ENCODE results near the gene OR13C9.
"Not testable (repeated sequence)": the region's sequence is repeated elsewhere in the genome, so short reads cannot be mapped to it uniquely, and the experiment has no call there.

Gene OR13C9, protein sequence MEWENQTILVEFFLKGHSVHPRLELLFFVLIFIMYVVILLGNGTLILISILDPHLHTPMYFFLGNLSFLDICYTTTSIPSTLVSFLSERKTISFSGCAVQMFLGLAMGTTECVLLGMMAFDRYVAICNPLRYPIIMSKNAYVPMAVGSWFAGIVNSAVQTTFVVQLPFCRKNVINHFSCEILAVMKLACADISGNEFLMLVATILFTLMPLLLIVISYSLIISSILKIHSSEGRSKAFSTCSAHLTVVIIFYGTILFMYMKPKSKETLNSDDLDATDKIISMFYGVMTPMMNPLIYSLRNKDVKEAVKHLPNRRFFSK

DNA sequence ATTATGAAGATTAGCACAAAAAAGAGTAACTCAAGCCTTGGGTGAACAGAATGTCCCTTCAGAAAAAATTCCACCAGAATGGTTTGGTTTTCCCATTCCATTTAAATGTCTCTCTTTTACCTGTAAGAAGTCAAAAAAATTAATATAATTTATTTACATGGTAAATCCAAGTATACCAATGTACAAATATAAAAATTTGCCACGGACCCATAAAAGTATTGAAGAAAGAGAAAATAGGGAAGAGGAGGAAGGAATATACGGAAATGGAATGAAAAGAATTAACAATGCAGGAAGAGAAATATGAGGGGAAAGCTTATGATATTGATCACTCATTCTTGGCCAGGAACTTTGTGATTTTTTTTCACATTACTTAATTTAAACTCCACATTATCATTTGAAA is at the start of gene OR13C9:
TSS of gene OR13C9 (minus strand) at position 101 of the 400 bp plus-strand sequence. CDS start at position 101, 0 bp downstream.
- FAIRE-seq (no peak), DNase-seq (ENCODE audit: low spot score) (no peak)

DNA sequence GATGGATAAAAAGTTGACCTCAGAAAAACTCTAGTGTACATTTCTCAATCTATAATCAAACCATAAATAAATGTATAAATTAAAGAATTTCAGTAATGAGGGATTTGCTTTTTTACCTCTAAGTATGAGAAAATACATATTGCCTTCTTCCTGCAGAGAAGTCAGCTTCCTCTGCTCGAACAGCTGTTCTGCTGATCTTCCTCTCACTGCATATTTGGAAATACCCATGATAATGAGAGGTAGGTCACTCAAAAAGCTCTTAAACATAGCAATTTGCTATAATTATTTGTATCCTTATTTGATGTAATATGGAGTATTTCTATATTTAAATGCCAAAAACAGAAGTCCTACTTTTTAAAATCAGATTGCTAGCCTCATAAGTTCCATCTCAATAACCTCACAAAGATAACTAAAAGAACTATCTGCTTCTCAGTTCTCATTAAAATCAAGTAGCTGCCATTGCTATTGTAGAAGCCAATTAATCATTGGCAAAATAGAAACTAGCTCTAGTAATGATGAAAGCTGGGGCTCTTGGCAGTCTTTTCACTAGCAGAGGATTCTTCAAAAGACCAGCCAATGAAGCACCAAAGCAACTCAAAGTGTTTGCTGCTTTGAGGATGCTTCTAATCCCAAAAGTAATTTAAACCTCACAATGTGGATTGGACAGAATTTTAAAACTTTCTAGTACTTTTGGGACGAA is 40.6 kb upstream of the OR13C9 start:
- no peak for DNase-seq (ENCODE audit: low spot score)

DNA sequence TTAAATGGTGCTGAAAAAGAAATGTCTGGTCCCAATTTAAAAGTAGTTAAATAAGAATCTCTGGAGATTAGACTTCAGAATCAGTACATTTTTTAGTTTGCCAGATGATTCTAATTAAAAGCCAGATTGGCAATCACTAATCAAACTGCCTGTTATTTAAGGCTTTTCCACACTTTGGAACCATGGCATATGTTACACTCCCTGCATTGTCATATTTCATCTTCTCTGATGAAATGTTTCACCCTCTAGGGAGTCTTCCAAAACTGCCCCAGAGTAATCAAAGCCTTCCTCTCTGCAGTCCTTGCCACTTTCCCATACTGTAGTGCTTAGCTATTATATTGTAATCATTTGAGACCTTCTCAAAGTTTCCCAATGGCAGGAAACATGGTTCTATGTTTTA is 17.5 kb upstream of the OR13C9 start:
- FAIRE-seq = no peak

More for the DNA sequence above, 40.6 kb upstream of the OR13C9 start:
- FAIRE-seq = no peak

DNA sequence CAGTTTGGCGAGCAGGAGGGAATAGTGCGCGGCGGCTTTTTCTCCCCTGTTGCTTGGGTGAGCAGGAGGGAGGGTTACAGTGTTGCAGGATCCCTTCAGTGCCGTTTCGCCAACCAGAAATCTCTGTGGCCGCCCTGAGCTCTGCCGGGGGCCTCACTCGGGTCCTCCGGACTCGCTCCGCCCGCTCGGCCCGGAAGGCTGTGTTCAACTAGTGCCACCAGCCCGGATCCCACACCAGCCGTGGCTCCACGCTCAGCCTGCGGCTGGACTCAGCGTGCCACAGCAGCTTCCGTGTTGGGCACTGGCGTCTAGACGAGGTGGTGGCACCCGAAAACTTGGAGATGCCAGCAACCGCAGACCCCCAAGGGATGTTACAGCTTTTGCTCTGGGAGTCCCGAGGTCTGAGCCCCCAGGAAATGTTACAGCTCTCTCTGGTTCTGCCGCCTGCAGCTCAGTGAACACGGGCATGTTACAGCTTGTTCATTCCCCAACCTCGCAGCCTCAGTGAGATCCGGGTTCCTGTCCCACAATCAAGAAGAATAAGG is 16.0 kb upstream of the OR13C9 start:
- FAIRE-seq (no peak), DNase-seq (ENCODE audit: low spot score) (no peak)

More for the DNA sequence above, 17.5 kb upstream of the OR13C9 start:
- no peak for DNase-seq (ENCODE audit: low spot score)

DNA sequence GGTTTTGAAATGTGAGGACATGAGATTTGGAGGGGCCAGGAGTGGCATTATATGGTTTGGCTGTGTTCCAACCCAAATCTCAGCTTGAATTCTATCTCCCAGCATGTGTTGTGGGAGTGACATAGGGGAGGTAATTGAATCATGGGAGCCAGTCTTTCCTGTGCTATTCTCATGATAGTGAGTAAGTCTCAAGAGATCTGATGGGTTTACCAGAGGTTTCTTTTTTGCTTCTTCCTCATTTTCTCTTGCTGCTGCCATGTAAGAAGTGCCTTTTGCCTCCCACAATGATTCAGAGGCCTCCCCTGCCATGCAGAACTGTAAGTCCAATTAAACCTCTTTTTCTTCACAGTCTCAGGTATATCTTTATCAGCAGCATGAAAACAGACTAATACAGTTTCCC is 8.0 kb upstream of the OR13C9 start:
- FAIRE-seq; DNase-seq (ENCODE audit: low spot score): not testable (repeated sequence)

DNA sequence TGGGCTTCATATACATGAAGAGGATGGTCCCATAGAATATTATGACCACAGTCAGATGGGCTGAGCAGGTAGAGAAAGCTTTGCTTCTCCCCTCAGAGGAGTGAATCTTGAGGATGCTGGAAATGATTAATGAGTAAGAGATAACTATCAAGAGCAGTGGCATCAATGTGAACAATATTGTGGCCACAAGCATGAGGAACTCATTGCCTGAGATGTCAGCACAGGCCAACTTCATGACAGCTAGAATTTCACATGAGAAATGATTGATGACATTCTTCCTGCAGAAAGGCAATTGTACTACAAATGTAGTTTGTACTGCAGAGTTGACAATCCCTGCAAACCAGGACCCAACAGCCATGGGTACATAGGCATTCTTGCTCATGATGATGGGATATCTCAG is 586 bp downstream of the OR13C9 start:
- FAIRE-seq = no peak
- DNase-seq (ENCODE audit: low spot score) = no peak

DNA sequence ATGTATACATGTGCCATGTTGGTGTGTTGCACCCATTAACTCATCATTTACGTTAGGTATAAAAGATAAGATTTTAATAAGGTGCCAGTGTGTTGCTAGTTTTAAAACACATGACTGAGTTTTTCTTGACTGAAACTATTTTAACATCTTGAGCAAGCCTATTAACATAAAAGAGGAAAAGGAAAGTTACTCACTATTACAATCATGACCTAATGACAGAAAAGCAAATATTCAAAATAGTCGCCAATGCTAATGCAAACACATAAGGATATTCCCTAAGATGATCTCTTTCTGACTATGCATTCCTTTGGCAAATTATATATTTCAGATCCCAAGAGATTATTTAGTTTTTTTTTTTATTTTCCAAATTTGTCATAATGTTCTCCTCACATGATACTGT is 6.8 kb downstream of the OR13C9 start:
- FAIRE-seq (no peak), DNase-seq (ENCODE audit: low spot score) (no peak)

DNA sequence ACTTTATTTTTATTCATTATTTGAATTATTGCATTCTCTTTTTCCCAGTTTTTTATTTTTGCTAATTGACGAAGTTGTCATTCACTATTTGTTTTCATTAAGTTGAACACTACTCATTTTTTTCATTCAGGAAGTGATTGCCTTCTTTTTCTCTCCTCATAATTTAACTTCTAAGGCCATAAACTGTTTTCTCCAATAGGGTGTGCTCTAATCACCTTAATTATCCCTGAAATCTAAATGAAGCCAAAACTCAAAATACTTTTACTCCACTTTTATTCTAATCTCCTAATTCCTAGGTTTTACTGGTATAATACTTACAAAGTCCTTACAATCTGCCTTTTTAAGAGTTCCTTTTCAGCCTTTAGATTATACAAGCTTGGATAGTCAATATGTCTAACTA is 9.7 kb downstream of the OR13C9 start:
- no peak for FAIRE-seq
- no peak for DNase-seq (ENCODE audit: low spot score)

DNA sequence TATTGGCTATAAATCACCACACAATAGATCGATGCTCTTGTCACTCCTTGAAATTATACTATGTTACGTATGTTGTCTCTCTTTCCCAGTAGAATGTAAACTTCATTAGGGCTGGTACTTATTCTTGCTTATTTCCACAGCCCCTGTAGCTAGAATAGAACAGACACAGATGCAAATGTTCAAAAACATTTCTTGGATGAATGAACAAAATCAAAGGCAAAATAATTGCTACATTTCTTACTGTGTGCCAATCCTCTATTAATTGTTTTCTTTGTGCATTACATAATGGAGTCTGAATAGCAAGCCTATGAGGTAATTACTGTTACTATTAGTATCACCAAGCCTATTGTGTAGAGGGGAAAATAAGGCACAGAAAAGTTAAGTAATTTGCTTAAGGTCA is 11.9 kb downstream of the OR13C9 start:
- FAIRE-seq (no peak), DNase-seq (ENCODE audit: low spot score) (no peak)

DNA sequence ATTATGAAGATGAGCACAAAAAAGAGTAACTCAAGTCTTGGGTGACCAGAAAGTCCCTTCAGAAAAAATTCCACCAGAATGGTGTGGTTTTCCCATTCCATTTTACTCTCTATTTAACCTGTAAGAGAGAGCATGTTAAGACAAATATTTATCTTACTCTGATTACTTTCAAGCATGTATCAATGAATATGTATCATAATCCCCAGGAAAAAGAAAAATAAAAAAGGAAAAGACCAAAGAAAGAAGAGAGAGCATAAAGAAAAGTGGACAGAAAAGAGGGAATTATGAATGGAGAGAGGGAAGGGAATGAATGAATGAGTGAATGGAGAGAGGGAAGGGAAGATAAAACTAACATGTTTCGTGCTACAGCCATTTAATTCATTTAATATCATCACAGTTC is 12.5 kb downstream of the OR13C9 start, which contains the start of gene OR13C2:
TSS of gene OR13C2 (minus strand) at position 101 of the 400 bp plus-strand sequence. CDS start at position 101, 0 bp downstream.
- FAIRE-seq; DNase-seq (ENCODE audit: low spot score): not testable (repeated sequence)

DNA sequence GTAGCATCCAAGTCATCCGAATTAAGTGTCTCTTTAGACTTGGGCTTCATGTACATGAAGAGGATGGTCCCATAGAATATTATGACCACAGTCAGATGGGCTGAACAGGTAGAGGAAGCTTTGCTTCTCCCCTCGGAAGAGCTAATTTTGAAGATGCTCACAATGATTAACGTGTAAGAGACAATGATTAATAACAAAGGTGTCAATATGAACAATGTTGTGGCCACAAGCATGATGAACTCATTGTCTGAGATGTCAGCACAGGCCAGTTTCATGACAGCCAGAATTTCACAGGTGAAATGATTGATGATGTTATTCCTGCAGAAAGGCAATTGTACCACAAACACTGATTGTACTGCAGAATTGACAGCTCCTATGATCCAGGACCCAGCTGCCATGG is 13.2 kb downstream of the OR13C9 start:
- no peak for FAIRE-seq

DNA sequence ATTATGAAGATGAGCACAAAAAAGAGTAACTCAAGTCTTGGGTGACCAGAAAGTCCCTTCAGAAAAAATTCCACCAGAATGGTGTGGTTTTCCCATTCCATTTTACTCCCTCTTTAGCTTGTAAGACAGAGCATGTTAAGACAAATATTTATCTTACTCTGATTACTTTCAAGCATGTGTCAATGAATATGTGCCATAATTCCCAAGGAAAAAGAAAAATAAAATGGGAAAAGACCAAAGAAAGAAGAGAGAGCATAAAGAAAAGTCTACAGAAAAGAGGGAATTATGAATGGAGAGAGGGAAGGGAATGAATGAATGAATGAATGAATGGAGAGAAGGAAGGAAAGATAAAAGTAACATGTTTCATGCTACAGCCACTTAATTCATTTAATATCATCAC is 18.7 kb downstream of the OR13C9 start, which contains the start of gene OR13C5:
TSS of gene OR13C5 (minus strand) at position 101 of the 400 bp plus-strand sequence. CDS start at position 101, 0 bp downstream.
- FAIRE-seq = not testable (repeated sequence)

More for the DNA sequence above, 13.2 kb downstream of the OR13C9 start:
- no peak for DNase-seq (ENCODE audit: low spot score)

DNA sequence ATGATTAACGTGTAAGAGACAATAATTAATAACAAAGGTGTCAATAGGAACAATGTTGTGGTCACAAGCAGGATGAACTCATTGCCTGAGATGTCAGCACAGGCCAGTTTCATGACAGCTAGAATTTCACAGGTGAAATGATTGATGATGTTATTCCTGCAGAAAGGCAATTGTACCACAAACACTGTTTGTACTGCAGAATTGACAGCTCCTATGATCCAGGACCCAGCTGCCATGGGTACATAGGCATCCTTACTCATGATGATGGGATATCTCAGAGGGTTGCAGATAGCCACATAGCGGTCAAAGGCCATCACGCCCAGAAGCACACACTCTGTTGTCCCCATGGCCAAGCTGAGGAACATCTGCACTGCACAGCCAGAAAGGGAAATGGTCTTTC is 19.3 kb downstream of the OR13C9 start:
- FAIRE-seq; DNase-seq (ENCODE audit: low spot score): not testable (repeated sequence)

More for the DNA sequence above, 18.7 kb downstream of the OR13C9 start, which contains the start of gene OR13C5:
- DNase-seq (ENCODE audit: low spot score) = not testable (repeated sequence)

DNA sequence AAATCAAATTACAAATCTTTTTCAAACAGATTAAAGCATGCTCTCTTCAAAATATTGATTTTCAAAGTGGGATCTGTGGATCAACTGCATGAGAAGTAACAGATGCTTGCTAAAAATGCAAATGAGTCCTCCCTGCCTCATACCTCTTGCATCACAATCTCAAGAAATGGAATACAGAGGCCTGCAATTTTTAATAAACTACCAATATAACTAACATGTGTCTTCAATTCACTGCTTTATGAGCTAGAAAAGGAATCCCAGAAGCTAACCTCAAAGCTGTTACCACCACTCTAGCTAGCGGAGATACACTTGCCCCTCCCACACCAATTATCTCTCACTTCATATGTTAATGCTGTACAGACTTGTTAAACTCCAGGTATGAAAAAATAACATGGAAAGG is 28.4 kb downstream of the OR13C9 start:
- no peak for FAIRE-seq

DNA sequence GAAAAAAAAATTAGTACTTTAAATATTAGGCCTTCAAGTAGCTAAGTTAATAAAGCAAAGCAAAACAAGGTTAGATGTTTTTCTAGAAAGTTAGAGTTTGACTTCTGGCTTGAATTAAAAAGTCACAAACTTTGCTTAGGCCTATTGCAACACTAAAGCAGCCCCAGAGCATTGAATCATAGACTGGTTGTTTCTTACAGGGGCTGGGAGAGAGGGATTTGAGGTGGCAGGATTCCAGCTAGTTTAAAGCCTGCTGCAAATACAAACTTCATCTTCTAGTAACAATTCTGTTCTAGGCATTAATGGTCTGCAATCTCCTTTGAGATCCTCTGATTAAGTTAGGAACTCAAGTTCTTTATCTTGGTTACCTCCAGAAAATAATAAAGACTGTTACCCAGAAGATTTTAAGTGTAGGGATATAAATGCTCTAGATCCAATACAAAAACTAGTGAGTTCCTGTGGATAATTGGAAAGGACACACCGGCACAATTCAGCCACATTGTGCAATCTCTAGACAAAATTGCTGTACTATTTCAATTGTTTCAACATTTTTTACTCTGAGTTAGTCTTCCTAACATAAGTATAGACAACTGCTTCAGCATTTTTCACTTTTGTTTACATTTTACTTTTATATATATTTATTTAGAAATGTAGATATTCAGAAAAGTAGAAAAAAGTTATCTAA is 31.4 kb downstream of the OR13C9 start:
- no peak for DNase-seq (ENCODE audit: low spot score)
- FAIRE-seq = no peak

More for the DNA sequence above, 28.4 kb downstream of the OR13C9 start:
- no peak for DNase-seq (ENCODE audit: low spot score)

DNA sequence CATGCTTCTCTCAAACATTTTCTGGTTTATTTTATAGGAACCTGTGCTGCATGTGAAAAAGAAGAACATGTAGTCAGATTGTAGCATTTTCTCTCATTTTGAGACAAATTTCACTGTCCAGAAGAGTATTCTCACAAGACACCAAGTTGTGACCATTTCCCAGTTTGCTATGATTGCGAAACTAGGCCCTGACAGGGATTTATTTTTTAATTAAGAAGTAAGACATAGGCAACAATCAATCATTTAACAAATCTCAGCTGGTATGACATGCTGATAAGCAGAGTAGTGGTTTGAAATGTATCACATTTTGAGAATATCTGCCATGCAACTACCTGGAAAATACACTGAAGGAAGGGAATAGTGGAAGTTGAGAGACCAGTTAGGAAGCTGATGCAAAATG is 37.4 kb downstream of the OR13C9 start:
- no peak for DNase-seq (ENCODE audit: low spot score)
- FAIRE-seq = no peak

DNA sequence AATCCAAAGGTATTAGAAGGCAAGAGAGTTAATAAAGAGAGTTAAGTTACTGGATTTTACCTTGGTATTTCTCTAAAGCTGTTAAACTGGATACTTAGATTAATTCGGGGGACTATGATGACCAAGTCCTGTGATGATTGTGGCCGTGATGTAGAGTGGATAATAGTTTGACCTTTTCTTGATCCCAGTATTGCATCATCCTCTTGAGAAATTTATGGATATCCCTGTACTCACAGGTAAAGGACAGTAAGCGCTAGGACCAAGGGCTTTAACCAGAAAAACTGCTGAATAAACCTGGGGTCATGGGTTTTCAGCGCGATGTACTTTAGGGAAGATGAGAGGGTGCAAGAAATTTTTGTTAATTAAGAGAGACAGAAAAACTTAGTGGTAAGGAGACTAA is 40.7 kb downstream of the OR13C9 start:
- FAIRE-seq = no peak
- no peak for DNase-seq (ENCODE audit: low spot score)

DNA sequence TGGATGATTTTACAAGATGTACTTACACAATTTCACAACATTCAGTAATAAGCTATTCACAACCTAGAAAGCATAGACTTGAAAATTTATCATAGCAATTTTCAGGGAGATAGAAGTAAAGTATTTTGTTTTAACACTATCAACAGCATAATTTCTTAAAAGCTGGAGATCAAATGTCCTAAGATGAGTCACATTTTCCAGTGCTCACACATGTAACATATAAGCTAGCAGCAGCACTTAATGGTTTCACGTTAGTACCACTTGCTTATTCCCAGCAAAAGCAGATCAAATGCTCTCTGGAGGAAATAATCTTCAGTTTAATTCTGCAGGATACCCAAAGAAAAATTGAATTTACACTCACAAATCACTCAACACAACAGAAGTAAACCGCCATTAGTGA is 42.5 kb downstream of the OR13C9 start:
- no peak for FAIRE-seq
- no peak for DNase-seq (ENCODE audit: low spot score)

DNA sequence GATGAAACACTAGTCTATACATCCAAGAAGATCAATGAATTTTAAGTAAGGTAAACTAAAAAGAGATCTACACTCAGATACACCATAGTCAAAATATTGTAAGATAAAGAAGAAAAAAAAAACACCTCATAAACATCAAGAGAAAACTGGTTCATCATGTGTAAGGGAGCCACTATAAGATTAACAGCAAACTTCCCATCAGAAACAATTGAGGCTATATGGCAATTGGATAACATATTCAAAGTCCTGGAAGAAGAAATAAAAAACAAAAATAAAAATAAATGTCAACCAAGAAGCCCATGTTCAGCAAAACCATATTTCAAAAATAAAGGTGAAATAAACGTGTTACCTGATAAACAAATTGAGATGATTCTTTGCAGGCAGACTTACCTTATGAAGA is 45.4 kb downstream of the OR13C9 start:
- FAIRE-seq (no peak), DNase-seq (ENCODE audit: low spot score) (no peak)

DNA sequence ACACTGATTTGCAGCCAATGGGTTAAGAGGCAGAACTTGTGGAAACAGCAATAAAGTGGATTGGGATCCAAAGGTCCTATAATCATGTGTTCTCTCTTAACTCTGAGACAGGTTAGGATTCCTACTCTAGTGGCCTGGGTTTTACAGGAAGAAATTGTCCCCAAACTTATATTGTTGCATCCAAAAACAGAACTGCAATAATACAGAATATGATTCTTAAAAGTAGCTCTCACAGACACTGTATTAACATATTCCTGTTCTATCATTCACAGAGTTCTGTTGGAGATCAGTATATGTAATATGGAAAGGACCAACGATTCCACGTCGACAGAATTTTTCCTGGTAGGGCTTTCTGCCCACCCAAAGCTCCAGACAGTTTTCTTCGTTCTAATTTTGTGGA is 49.1 kb downstream of the OR13C9 start, which contains the start of gene OR13C8:
TSS of gene OR13C8 (plus strand) at position 301 of the 400 bp plus-strand sequence. CDS start at position 301, 0 bp downstream.
- DNase-seq (ENCODE audit: low spot score) (no peak), FAIRE-seq (no peak)
